ENCODE measurements around the gene MAN1C1. TPM values are rescaled to one million over a fixed set of nuclear protein-coding genes. Genes with fewer than 3 reads are reported as not detected.
"Not testable (repeated sequence)": the region's sequence is repeated elsewhere in the genome, so short reads cannot be mapped to it uniquely, and the experiment has no call there.

MAN1C1 gene
- total RNA-seq, 2 donors from 2014 or later: 2.2 to 4.3 TPM

DNA sequence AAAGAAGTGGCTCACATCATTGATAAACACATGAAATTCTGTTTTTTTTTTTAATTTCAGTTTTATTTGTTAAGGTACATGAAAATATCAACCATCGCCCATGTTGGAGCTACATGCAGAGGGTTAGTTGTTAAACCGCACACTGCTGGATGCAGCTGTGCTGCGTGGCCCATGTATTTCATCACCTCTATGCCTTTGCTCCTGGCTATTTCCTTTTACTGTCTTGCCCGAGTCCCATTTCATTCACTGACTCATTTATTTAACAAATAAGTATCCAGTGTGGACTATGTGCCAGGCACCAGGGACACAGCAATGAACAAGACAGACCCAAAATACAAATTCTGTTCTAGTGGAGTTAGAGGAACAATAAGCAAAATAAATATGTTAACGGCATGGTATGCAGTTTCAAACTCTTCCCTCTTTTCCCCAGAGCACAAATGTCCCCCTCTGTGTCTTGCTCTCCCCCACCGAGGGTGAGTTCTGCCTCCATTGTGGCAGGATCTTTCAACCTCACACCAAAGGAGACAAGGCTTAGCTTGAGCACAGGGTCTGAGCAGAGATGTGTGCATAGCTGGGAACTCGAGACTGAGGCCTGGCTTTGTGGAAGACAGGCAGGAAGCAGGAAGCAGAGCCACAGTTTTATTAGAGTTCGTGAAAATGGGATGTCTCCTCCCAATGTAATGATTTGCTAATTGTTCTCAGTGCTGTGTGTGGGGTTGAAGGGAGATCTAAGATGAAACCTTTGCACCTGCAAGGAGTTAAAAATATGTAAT is 44.6 kb downstream of the MAN1C1 start:
- no peaks in the 10 kb centered on the region for H3K27me3 ChIP-seq (ENCODE audit: control insufficient read depth, insufficient read depth, low read length, poor library complexity, severe bottlenecking)
- TF ChIP-seq, protein P1, sequence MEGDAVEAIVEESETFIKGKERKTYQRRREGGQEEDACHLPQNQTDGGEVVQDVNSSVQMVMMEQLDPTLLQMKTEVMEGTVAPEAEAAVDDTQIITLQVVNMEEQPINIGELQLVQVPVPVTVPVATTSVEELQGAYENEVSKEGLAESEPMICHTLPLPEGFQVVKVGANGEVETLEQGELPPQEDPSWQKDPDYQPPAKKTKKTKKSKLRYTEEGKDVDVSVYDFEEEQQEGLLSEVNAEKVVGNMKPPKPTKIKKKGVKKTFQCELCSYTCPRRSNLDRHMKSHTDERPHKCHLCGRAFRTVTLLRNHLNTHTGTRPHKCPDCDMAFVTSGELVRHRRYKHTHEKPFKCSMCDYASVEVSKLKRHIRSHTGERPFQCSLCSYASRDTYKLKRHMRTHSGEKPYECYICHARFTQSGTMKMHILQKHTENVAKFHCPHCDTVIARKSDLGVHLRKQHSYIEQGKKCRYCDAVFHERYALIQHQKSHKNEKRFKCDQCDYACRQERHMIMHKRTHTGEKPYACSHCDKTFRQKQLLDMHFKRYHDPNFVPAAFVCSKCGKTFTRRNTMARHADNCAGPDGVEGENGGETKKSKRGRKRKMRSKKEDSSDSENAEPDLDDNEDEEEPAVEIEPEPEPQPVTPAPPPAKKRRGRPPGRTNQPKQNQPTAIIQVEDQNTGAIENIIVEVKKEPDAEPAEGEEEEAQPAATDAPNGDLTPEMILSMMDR (conservative IDR thresholded peaks at IDR 0.05): no peak
- peaks cover 25% of the 10 kb centered on the region for H3K4me1 Mint-ChIP-seq
- H3K4me1 ChIP-seq (ENCODE audit: control insufficient read depth, insufficient read depth, low read length): peaks cover 4% of the 10 kb centered on the region
- H3K9me3 Mint-ChIP-seq: no peaks in the 10 kb centered on the region
- H3K27ac Mint-ChIP-seq: peak overlapping the region; percentile 52
- DNase-seq: peak; percentile 54
- no peak overlapping the region for H3K4me3 Mint-ChIP-seq
- H3K9ac ChIP-seq (ENCODE audit: extremely low read depth, low read length, poor library complexity, severe bottlenecking): no peak overlapping the region
- no peak overlapping the region for H3K4me3 ChIP-seq (ENCODE audit: low read length)
- no peaks in the 10 kb centered on the region for H3K9me3 ChIP-seq (ENCODE audit: control insufficient read depth, low read length)
- no peaks in the 10 kb centered on the region for H3K36me3 ChIP-seq (ENCODE audit: control insufficient read depth, insufficient read depth, low read length)
- peak overlapping the region; percentile 55 for H3K27ac ChIP-seq (ENCODE audit: low read depth, low read length)
- no peaks in the 10 kb centered on the region for H3K27me3 Mint-ChIP-seq (ENCODE audit: insufficient read depth)
- H3K36me3 Mint-ChIP-seq (ENCODE audit: low read depth): no peaks in the 10 kb centered on the region
- WGBS, 2 experiments (ENCODE audit: insufficient coverage in 1 of 2, insufficient read length in 1 of 2): 65 to 74% methylated on average over 8 of the region's 8 CpGs

DNA sequence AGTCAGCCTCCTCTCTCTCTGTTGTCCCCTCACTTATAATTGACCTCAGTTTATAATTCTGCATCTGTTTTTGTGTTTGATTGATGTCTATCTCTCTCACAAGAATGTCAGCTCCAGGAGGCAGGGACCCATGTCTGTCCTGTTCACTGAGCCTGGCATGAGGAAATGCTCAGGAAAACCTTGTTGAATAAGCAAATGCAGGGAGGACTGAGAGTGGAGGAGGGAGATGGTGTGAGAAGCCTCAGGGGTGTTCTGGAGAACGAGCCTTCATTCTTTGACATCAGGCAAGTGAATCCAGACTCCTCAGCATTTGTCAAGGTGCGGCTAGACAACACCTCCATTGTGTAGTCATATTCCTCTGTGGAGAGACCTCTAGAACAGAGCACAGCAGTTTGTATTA is 45.5 kb downstream of the MAN1C1 start:
- Mint-ChIP-seq H3K4me3 (no peak overlapping the region), H3K27me3 (ENCODE audit: insufficient read depth) (no peaks in the 10 kb centered on the region), H3K9me3 (no peaks in the 10 kb centered on the region), H3K27ac (no peak overlapping the region), H3K4me1 (peaks cover 33% of the 10 kb centered on the region), H3K36me3 (ENCODE audit: low read depth) (no peaks in the 10 kb centered on the region)
- Histone ChIP-seq H3K4me1 (ENCODE audit: control insufficient read depth, insufficient read depth, low read length) (peaks cover 4% of the 10 kb centered on the region), H3K36me3 (ENCODE audit: control insufficient read depth, insufficient read depth, low read length) (no peaks in the 10 kb centered on the region), H3K4me3 (ENCODE audit: low read length) (no peak overlapping the region), H3K27me3 (ENCODE audit: control insufficient read depth, insufficient read depth, low read length, poor library complexity, severe bottlenecking) (no peaks in the 10 kb centered on the region), H3K9ac (ENCODE audit: extremely low read depth, low read length, poor library complexity, severe bottlenecking) (no peak overlapping the region), H3K27ac (ENCODE audit: low read depth, low read length) (no peak overlapping the region), H3K9me3 (ENCODE audit: control insufficient read depth, low read length) (no peaks in the 10 kb centered on the region)
- DNase-seq: peak; percentile 25
- TF ChIP-seq, protein P1 (conservative IDR thresholded peaks at IDR 0.05): no peak
- WGBS, 2 experiments (ENCODE audit: insufficient coverage in 1 of 2, insufficient read length in 1 of 2): 91 to 100% methylated on average over 2 of the region's 2 CpGs

DNA sequence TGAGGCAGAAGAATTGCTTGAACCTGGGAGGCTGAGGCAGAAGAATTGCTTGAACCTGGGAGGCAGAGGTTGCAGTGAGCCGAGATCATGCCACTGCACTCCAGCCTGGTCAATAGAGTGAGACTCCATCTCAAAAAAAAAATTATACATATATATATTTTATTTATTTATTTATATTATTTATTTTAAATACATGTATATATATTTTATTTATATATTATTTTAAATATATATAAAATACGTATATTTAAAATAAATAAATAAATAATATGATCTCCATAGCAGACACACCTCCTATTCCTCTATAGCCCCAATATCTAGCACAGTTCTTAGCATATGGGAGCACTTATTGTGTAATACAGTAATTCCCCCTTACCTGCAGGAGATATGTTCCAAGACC is 46.4 kb downstream of the MAN1C1 start:
- not testable (repeated sequence) for H3K4me3 Mint-ChIP-seq; H3K4me1 ChIP-seq (ENCODE audit: control insufficient read depth, insufficient read depth, low read length); H3K27me3 ChIP-seq (ENCODE audit: control insufficient read depth, insufficient read depth, low read length, poor library complexity, severe bottlenecking); H3K27me3 Mint-ChIP-seq (ENCODE audit: insufficient read depth); H3K9ac ChIP-seq (ENCODE audit: extremely low read depth, low read length, poor library complexity, severe bottlenecking); H3K9me3 ChIP-seq (ENCODE audit: control insufficient read depth, low read length); H3K9me3 Mint-ChIP-seq; H3K27ac ChIP-seq (ENCODE audit: low read depth, low read length); H3K36me3 ChIP-seq (ENCODE audit: control insufficient read depth, insufficient read depth, low read length); H3K27ac Mint-ChIP-seq; H3K4me3 ChIP-seq (ENCODE audit: low read length); H3K36me3 Mint-ChIP-seq (ENCODE audit: low read depth); DNase-seq
- 100% methylated on average over 1 of the region's 2 CpGs; no CpG with 5 or more reads in 1 of the 2 experiments for WGBS, 2 experiments (ENCODE audit: insufficient coverage in 1 of 2, insufficient read length in 1 of 2)
- peaks cover 39% of the 10 kb centered on the region for H3K4me1 Mint-ChIP-seq
